ENCODE measurements around the gene MANF.
A peak's percentile ranks its signal among the peaks of the same experiment; 100 is the strongest.

Gene MANF

GRCh38 chr3:51390246-51391074 is 5.4 kb downstream of the MANF start:
- DNase-seq (ENCODE audit: low spot score) = no peak

GRCh38 chr3:51391075-51391565 is 6.0 kb downstream of the MANF start, which contains the start of gene RBM15B:
TSS of gene RBM15B (plus strand) at chr3:51391285. CDS start at chr3:51391400, 115 bp downstream.
- DNase-seq (ENCODE audit: low spot score) = peak; percentile 97

- peak; percentile 17 for DNase-seq (ENCODE audit: low spot score)
Observed at GRCh38 chr3:51391566-51392354, 6.7 kb downstream of the MANF start.

- no peak for DNase-seq (ENCODE audit: low spot score)
Observed at GRCh38 chr3:51392355-51393133, 7.5 kb downstream of the MANF start.

- no peak for DNase-seq (ENCODE audit: low spot score)
Observed at GRCh38 chr3:51393134-51393495, 8.0 kb downstream of the MANF start.

GRCh38 chr3:51393564-51393963 is 8.5 kb downstream of the MANF start:
- no peak for DNase-seq (ENCODE audit: low spot score)

- no peak for DNase-seq (ENCODE audit: low spot score)
Observed at GRCh38 chr3:51394541-51394940, 9.4 kb downstream of the MANF start.

- no peak for DNase-seq (ENCODE audit: low spot score)
Observed at GRCh38 chr3:51395493-51396213, 10.6 kb downstream of the MANF start.

GRCh38 chr3:51396401-51396800 is 11.3 kb downstream of the MANF start:
- DNase-seq (ENCODE audit: low spot score) = no peak

GRCh38 chr3:51397392-51397791 is 12.3 kb downstream of the MANF start:
- DNase-seq (ENCODE audit: low spot score) = no peak

- no peak for DNase-seq (ENCODE audit: low spot score)
Observed at GRCh38 chr3:51398595-51399310, 13.7 kb downstream of the MANF start.

GRCh38 chr3:51400166-51400565 is 15.1 kb downstream of the MANF start:
- no peak for DNase-seq (ENCODE audit: low spot score)

GRCh38 chr3:51401735-51402134 is 16.6 kb downstream of the MANF start:
- no peak for DNase-seq (ENCODE audit: low spot score)

- DNase-seq (ENCODE audit: low spot score) = no peak
Observed at GRCh38 chr3:51403675-51404074, 18.6 kb downstream of the MANF start.

GRCh38 chr3:51408021-51408420 is 22.9 kb downstream of the MANF start:
- no peak for DNase-seq (ENCODE audit: low spot score)

GRCh38 chr3:51408813-51409212 is 23.7 kb downstream of the MANF start:
- DNase-seq (ENCODE audit: low spot score) = no peak

- no peak for DNase-seq (ENCODE audit: low spot score)
Observed at GRCh38 chr3:51422211-51422610, 37.1 kb downstream of the MANF start.

- DNase-seq (ENCODE audit: low spot score) = no peak
Observed at GRCh38 chr3:51426921-51427320, 41.8 kb downstream of the MANF start.

- no peak for DNase-seq (ENCODE audit: low spot score)
Observed at GRCh38 chr3:51429138-51429537, 44.0 kb downstream of the MANF start.

GRCh38 chr3:51434110-51434509 is 49.0 kb downstream of the MANF start:
- no peak for DNase-seq (ENCODE audit: low spot score)

GRCh38 chr3:51434746-51435327 is 49.7 kb downstream of the MANF start:
- peak; percentile 54 for DNase-seq (ENCODE audit: low spot score)
